ENCODE results near the gene RAB23.
A peak's percentile ranks its signal among the peaks of the same experiment; 100 is the strongest.

RAB23 gene

DNA sequence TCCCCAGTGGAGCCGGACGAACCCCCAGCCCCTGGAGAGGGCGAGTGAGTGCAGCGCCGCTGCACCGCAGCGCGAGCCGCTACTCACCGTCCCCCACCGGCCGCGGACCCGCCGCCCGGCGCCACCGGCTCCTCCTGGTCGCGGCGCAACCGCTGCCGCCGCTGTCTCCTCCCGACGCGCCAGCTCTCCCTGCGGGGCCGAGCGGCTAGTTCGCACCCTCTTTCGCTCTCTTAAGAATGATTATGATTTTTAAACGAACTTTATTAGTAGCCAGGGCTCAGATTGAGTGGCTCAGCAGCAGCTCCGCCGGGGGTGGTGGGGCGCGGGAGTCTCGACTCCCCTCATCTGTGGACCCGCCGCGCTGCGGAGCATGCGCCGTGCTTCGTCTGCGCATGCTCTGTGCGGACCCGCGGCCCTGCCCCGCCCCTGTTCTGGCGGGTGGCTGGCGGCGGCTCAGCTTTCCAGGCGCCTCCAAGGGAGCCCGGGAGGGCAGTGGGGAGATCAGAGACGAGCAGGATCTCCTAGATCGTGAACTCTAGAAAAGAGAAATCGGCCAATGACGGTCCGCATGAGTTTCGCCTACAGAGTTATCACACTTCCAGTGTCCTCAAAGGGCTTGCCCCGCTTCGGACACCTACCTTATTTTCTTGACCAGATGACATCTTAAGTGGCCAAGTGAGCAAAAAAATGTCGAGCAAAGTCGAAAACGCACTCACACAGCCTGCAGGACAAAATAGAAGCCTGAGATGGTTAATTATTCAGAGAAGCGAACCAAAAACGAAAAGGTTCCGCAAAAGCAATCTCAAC is at the start of gene RAB23:
Gene RAB23, minus strand, starts transcription at position 372 of the 807 bp plus-strand sequence. CDS start 11,927 bp downstream, outside the sequence.
- DNase-seq (ENCODE audit: low read depth in 2 of 2), result peak; percentile 67 to 73

DNA sequence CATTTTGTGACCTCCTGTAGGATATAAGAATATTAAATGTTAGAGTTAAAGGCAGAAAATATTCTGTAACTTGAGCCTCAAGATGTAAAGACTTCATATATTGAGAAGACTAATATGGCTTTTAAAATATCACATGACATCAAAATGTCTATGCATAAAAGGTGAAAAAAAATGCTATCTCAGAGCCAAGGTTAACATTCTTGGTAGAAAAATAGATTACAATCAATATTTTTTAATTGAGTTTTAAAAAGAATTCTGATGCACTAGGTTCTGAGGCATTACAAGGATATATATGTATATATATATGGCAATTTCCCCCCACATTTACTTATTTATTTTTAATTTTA is 46.2 kb upstream of the RAB23 start:
- DNase-seq (ENCODE audit: low read depth in 2 of 2), result no peak

DNA sequence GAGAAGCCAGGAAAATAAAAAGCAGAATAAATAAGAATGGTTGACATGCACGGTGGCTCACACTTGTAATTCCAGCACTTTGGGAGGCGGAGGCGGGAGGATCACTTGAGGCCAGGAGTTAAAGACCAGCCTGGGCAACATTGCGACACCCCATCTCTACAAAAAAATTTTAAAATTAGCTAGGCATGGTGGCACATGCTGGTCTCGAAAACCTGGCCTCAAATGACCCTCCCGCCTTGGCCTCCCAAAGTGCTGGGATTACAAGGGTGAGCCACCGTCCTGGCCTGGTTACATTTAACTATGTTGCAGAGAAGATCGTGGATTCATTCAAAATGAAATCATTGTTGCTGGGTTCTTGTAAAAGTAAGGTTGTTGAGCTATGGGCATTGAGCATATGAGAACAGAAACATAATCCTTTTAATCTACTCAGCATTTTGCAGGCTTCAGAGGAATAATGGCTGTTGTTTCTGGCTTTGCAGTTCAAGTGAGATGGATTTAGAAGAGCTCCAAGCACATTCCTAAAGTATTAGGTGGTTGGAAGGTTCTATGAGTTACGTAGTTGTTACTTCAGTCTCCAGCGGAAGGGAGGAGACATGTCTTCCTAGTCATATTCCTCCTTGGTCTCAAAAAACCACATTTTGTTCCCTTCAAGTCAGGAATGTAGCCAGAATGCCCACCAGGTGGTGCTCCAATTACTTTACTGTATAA is 45.6 kb upstream of the RAB23 start:
- peak; percentile 97 to 98 for DNase-seq (ENCODE audit: low read depth in 2 of 2)

DNA sequence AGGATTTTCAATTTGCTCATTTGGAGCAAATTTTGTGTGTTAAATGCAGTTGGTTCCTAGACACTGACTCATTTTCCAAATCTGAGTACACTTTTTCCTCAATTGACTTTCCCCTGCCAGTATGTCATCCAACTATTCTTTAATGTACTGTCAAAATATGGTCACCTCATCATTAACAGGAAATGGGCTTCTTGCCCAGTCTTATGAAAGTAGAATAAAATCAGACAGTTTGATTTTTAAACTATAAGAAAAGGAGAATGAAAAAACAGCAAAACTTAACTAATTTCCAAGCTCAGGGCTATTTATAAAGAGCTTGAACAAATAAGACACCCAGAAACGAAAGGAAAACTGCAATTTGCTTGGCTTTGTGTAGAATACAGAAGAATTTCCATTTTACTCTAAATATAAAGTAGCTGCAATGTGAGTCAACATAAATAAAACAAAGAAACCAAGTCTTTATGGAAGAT is 43.7 kb upstream of the RAB23 start:
- DNase-seq (ENCODE audit: low read depth in 2 of 2), result peak in 1 of 2 experiments; percentile 51

DNA sequence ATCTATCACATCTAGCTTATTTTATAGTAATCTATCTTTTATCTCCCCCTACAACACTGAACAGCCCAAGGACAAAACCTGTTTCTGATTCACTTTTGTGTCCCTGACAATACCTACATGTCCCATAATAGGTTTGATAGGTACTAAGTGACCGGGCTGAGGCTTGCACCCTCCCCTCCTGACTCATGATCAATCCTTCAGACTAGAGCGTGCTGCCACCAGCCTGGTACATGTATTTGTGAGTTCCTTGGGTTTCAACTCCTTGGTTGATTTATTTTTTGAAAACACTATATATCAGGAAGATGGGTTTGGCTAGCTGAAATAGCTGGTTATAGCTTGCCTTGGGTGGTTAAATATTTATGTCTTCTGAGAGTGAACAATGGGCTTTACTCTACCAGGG is 41.6 kb upstream of the RAB23 start:
- DNase-seq (ENCODE audit: low read depth in 2 of 2), result no peak

DNA sequence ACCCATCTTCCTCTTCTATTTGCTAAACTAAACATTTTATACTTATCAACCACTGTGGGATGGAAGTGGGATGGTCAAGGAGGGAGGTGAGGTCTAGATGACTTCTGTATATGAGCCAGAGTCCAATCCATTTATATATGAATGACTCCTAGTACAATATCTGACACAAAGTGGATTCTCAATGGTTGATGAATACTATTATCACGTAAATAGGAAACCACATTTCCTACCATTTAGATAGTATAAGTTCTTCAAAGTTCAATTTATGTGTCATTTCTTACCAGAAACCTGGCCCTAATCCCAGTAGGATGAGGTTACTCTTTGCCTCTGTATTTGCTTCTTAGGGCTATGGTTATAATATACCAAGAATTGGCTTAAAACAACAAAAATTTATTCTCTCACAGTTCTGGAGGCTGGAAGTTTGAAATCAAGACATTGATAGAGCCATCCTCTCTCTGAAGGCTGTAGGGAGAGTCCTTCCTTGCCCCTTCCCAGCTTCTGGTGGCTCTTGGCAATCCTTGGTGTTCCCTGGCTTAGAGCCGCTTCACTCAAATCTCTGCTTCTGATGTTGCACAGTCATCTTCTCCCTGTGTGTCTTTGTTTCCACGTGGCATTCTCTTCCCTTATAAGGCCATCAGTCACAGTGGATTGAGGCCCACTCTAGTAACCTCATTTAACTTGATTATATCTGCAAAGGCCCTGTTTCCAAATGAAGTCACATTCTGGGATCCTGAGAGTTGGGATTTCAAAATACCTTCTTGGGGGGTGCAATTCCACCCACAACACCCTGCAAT is 41.0 kb upstream of the RAB23 start:
- DNase-seq (ENCODE audit: low read depth in 2 of 2), result peak; percentile 89 to 91

DNA sequence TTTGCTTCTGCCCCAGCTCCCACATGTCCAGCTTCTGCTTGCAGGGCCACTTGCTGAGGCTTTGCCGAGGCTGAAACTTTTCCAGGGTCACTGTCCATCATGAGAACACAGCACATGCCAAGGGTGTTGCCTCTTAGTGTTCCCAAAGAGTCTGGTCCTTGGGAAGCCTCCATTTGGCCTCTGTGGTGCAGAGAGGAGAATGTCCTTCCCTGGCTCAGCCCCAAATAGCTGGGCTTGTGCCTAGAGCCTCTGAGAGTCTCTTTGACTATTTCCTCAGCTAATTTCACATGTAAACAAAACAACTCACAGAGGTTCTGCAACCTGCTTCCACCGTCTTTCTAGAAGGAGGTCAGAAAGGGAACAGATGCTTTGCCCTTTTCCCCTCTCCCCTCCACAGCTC is 40.4 kb upstream of the RAB23 start:
- no peak for DNase-seq (ENCODE audit: low read depth in 2 of 2)

DNA sequence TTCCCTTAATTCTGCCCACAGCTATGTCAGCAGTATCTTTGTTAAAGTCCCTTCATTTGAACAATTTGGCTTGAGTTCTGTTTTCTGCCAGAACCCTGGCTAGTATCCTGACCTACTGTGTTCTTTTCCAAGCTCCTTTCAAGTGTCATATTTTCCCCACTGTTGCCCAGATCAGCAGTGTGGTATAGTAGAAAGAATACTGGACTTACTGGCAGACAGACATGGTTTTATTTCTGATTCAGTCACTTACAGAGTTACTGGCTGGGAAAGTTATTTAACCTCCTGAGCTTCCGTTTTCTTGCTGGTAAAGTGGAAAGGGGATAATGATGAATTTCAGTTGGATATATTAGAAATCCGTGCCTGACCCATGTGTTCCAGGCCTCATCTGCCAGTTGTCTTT is 39.8 kb upstream of the RAB23 start:
- no peak for DNase-seq (ENCODE audit: low read depth in 2 of 2)

DNA sequence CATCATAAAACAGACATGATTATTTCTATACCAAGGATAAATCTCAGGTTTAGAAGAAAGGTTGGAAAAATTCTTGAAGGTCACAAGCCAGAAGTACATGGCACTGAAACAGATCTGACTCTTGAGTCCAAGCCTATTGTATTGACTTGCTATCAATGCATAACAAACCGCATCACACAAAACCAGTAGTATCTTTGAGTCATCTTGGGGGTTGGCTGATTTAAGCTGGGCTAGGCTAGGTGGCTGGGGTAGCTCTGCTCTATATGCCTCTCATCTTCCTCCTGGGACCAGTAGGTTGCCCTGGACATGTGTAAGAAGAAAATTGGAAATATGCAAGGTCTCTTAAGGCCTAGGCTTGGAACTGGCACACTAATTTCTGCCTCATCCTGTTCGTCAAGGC is 37.0 kb upstream of the RAB23 start:
- no peak for DNase-seq (ENCODE audit: low read depth in 2 of 2)

DNA sequence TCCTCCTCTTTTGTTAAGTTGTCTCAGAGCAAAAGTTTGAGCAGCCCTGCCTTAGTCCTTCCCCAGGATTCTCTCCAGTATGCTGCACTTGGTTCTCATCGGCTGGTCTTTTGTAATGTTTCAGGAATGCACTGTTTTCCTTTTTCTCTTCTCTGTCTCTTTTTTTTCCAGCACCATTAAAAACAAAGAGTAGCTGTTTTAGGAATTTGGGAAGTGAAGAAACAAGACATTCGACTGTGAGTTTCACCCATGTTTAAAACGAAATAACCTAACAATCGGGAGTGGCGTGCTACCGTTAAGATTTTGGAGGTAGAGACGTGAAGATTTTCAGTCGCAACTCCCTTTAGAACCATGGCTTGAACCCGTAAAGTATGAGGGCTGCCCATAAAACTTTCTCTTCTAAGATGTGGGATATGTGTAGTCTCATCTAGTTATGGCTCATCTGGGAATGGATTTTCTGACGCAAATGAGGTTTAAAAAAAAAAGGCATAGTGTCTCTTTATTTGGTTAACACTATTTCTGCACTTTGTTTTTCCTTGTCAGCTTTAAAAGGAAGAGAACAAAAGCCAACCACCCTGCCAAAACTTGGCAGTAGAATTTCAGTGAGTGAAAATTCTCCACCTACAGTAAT is 35.9 kb upstream of the RAB23 start:
- DNase-seq (ENCODE audit: low read depth in 2 of 2), result peak; percentile 49 to 54

DNA sequence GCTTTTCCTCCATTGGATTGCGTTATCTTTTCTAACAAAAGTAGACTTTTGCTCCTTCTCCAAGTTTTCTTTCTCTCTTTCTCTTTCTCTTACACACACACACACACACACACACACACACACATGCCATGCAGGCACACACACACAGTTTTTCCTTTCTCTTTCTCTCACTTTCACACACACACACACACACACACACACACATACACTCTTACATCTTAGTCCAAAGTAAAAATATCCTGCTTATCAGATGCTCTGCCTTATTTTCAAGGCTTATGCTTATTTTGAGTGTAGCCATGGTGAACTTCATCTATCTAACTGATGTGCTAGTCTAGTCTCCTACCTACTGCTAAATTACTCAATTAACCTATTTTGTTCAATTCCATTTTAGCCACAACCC is 34.4 kb upstream of the RAB23 start:
- DNase-seq (ENCODE audit: low read depth in 2 of 2), result no peak

DNA sequence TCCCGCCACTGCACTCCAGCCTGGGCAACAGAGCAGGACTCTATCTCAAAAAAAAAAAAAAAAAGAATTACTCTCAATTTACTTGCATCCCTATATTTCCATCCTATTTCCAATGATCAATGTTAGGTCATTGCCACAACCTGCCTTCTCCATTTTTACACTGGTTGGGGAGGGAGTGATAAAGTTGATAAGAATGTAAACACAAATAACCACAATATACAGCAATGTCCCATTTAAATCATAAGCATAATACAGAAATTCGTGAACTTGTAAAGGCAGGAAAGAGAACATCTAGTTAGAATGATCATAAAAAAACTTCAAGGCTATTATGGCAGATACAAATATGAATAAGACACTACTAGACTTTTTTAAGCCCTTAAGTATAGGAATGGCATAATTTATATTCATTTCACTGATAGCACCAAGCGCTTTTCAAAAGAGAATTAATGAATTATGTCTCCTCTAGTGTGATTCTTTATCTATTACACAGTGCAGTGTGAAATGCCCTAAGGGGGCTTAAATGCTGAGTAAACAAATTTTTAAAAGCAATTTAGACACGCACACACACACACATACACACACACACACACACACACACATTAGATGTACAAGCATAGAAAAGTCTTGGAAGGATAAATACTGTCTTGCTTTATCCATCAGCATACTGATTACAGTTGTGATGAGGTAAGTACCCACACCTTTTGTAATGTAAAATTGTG is 33.5 kb upstream of the RAB23 start:
- DNase-seq (ENCODE audit: low read depth in 2 of 2), result no peak

DNA sequence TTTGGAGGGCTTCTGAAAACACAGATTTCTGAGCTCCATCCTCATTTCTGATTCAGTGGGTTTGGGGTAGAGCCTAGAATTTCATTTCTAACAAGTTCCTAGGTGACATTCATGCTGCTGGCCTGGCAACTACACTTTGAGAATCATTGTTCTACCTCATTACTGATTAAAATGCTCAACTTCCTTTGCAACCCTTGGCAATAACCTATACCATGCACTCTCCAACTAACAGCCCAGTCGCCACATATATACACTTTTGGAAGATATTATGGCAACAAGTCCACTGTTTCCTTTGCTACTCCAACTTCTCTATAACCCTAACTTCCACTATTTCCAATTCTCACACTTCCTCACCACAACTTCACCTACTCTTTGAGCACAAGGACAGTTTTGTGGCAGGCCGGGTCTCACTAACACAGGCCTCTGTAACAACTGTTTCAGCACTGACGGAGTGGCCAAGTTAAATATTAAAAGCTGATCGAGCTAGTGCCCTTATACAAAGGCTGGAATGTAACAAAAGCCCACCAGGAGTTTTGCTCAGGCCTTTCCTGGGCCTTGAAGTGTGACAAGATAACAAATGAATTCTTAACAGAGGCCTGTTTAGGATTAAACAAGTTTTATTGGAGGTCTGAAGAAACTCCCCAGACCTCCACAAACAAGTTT is 32.1 kb upstream of the RAB23 start:
- DNase-seq (ENCODE audit: low read depth in 2 of 2), result no peak

DNA sequence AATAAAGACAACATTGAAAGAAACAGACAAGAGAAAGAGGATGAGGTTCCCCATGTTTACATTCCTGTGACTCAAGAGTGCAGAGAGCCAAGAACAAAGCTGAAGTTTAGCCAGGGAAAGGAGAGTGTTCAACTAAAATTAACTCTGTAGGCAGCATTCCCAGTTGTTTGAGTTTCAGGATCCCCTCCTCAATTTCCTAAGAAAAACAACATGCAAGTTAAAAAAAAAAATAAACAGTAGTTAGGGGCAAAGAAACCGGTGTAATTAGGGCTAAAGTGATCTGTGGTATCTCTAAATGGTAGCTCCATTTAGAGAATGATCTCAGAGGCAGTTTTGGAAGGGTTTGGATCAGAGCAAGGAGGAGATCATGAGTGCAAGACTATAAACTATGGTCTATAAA is 30.9 kb upstream of the RAB23 start:
- no peak for DNase-seq (ENCODE audit: low read depth in 2 of 2)

DNA sequence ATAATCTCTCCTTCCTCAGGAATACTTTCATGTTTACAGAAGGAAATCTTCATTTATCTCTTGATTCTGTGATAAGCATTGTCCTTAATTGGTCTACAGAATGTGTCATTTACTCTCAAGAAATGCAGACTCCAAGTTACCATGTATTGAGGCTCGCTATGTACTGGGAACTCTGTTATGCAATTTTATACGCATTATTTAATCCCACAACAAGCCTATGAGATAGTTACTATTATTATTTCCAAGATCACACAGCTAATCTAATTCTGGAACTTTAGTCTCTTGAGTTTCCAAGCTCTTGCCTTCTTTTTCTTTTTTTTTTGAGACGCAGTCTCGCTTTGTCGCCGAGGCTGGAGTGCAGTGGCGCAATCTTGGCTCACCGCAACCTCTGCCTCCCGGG is 30.0 kb upstream of the RAB23 start:
- no peak for DNase-seq (ENCODE audit: low read depth in 2 of 2)

DNA sequence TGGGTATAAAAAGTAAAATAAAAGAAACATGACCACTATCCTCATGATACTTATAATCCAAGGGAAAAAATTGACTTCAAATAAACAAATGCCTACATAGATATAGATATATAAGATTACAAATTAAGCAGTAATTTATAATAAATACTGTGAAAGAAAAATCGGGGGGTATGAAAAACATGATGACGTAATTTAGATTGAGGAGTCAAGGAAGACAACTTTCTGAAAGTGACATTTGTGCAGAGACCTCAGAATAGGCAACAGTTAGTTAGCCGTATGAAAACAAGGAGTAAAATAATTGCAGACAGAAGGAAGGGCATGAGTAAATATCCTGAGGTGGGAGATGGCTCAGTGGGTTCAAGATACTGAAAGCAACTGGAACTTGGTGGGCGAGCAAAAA is 28.2 kb upstream of the RAB23 start:
- no peak for DNase-seq (ENCODE audit: low read depth in 2 of 2)

DNA sequence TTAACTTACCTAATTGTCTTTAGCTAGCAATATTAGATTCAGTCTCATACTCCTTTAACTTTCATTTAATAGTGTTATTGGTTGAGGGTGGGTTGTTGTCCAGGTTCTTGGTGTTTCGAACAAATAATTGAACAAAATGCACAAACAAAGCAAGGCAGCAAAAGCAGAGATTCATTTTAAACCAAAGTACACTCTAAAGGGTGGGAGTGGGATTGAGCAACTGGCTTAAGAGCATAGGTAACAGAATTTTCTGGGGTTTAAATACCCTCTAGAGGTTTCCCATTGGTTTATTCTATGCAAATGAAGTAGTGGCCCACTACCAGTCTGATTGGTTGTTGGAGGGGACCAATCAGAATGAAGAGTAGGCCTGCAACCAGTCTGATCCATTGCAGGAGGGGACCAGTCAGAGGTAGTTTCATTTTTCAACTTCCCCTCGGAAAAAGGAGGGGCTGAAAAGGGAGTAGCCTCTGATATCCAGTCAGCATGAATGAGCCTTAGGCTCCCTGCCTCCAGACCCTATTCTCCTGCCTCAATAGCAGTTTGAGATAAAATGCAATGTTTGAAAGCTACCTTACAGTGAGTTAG is 26.3 kb upstream of the RAB23 start:
- no peak for DNase-seq (ENCODE audit: low read depth in 2 of 2)

DNA sequence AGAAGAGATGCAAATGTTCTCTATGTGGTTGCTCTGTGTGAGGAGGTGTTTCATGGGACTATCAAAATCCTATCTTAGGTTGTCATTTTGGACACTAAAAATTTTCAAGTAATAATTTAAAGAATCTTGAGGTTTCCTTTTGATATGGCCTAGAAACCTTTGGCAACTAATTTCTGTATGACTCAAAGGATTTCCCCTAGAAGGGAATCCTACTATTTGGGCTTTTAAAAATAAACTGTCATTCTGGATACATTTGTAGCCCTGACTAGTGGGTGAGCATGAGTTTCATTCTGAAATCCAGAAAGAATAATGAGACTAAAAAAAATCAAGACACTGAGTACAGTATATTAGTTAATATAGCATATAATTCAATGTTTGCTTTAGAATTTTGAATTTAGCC is 25.5 kb upstream of the RAB23 start:
- no peak for DNase-seq (ENCODE audit: low read depth in 2 of 2)

DNA sequence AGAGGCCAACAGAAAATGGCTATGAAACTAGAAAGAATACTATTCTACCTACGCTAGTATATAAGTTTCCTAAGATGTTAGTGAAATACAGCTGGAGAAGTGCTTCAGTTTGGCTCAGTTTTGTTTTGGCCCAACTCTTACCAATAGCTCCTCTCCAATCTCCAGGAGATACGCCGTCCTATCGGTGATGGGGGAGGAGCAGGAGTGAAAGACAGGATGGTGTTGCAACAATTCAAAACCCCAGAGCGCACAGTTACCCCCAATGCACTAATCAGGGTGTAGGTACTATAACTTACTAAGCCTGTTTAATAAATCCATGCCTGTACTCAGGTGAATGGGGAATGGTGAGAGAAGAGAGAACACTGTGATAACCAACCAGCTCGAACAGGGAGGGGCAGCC is 24.2 kb upstream of the RAB23 start:
- DNase-seq (ENCODE audit: low read depth in 2 of 2), result no peak

DNA sequence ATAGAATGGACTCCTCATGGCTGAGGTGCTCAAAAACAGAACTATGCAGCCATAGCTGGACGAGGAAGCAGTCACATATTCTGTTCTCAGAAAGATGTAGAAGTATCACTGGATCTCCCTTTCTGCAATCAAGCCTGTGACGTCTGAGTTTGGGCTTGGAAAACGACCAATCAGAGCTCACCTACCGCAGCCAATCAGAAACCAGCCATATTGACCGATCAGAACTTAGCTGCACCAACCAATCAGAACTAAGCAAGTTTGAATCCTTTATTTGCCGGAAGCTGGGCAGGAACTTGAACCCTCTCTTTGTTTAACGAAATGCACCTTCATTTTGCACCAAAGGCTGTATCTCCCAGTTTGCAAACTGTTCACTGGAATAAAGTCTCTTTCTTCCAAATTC is 21.8 kb upstream of the RAB23 start:
- no peak for DNase-seq (ENCODE audit: low read depth in 2 of 2)
